ENCODE data around the gene SPRY4. TPM values are rescaled to one million over a fixed set of nuclear protein-coding genes. Genes with fewer than 3 reads are reported as not detected.

The SPRY4 gene
- total and polyA plus RNA-seq, 12 donors: 5.0 to 13.7 (median 9.5) TPM

GRCh38 chr5:142281008-142281367, 43.8 kb downstream of the SPRY4 start:
- peak; percentile 36 to 69 for DNase-seq
- Histone ChIP-seq H3K9me3 (no peaks in the 10 kb centered on the region), H3K4me1 (peaks cover 6 to 39% (median 27%) of the 10 kb centered on the region in 9 donors), H3K4me3 (no peak overlapping the region), H3K36me3 (no peaks in the 10 kb centered on the region), H3K27me3 (no peaks in the 10 kb centered on the region), H3K27ac (peak overlapping the region in 9 of 10 donors; percentile 62 to 89 (median 76))
- ATAC-seq: peak in 6 of 8 donors; percentile 16 to 51 (median 30)
- TF ChIP-seq, protein P1, sequence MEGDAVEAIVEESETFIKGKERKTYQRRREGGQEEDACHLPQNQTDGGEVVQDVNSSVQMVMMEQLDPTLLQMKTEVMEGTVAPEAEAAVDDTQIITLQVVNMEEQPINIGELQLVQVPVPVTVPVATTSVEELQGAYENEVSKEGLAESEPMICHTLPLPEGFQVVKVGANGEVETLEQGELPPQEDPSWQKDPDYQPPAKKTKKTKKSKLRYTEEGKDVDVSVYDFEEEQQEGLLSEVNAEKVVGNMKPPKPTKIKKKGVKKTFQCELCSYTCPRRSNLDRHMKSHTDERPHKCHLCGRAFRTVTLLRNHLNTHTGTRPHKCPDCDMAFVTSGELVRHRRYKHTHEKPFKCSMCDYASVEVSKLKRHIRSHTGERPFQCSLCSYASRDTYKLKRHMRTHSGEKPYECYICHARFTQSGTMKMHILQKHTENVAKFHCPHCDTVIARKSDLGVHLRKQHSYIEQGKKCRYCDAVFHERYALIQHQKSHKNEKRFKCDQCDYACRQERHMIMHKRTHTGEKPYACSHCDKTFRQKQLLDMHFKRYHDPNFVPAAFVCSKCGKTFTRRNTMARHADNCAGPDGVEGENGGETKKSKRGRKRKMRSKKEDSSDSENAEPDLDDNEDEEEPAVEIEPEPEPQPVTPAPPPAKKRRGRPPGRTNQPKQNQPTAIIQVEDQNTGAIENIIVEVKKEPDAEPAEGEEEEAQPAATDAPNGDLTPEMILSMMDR (IDR thresholded peaks at IDR 0.05): no peak
- intact Hi-C loops (cut with DNase I): loop anchor here in 1 of 10 donors (2.0 to 5.0 kb wide), 3 partner anchors 36 to 262 kb away; no protein-coding TSS in a partner anchor
- 45 to 59% methylated on average over 6 of the region's 6 CpGs for WGBS, 2 donors

- ATAC-seq: peak; percentile 88 to 93 (median 92)
- H3K4me3 ChIP-seq: no peak overlapping the region
- 38 to 48% methylated on average over 17 of the region's 17 CpGs for WGBS, 2 donors
Observed at GRCh38 chr5:142280066-142281007, 44.5 kb downstream of the SPRY4 start.

DNA sequence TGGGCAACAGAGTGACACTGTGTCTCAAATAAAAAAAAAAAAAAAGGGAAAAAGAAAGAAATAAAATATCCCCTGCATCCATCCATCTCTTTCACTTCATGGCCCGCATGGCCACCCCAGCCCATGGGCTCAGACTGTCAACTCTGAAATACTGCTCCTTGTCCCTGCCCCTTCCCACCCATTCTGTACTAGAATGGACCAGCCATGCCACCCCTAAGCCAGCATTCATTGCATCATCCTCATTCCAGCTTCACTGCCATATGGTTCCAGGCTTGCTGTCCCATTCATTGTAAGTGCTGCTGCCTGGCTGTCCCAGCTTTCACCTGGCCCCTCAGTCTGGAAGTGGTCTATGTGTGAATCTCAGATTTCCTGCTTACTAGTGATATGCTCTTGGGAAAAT, 46.2 kb downstream of the SPRY4 start:
- Histone ChIP-seq H3K4me1 (peaks cover 6 to 39% (median 27%) of the 10 kb centered on the region in 9 donors), H3K27ac (peak overlapping the region in 2 of 10 donors; percentile 79 to 89), H3K27me3 (no peaks in the 10 kb centered on the region), H3K4me3 (no peak overlapping the region), H3K9me3 (no peaks in the 10 kb centered on the region), H3K36me3 (no peaks in the 10 kb centered on the region)
- 96 to 100% methylated on average over 1 of the region's 1 CpG for WGBS, 2 donors
- DNase-seq: no peak
- TF ChIP-seq, protein P1 (IDR thresholded peaks at IDR 0.05): no peak
- no peak for ATAC-seq
- intact Hi-C loops (cut with DNase I): no loop called here

More at GRCh38 chr5:142280066-142281007, 44.5 kb downstream of the SPRY4 start:
- Histone ChIP-seq H3K9me3 (no peaks in the 10 kb centered on the region), H3K4me1 (peaks cover 6 to 39% (median 27%) of the 10 kb centered on the region in 9 donors), H3K27ac (peak overlapping the region; percentile 62 to 89 (median 76)), H3K36me3 (no peaks in the 10 kb centered on the region), H3K27me3 (no peaks in the 10 kb centered on the region)
- intact Hi-C loops (cut with DNase I): loop anchor here in 1 of 10 donors (2.0 to 5.0 kb wide), 3 partner anchors 37 to 262 kb away; no protein-coding TSS in a partner anchor
- peak; percentile 79 to 88 for DNase-seq
- TF ChIP-seq, protein P1 (IDR thresholded peaks at IDR 0.05): no peak

- H3K4me3 ChIP-seq: no peak overlapping the region
- DNase-seq (no peak), ATAC-seq (no peak)
- no peaks in the 10 kb centered on the region for H3K36me3 ChIP-seq
- WGBS, 2 donors: 93% methylated on average over 3 of the region's 3 CpGs
- peak overlapping the region in 1 of 10 donors; percentile 13 for H3K27ac ChIP-seq
- intact Hi-C loops (cut with DNase I): no loop called here
- H3K27me3 ChIP-seq: no peaks in the 10 kb centered on the region
- peaks cover 6 to 39% (median 27%) of the 10 kb centered on the region in 9 donors for H3K4me1 ChIP-seq
- TF ChIP-seq, protein P1 (IDR thresholded peaks at IDR 0.05): no peak
- no peaks in the 10 kb centered on the region for H3K9me3 ChIP-seq
Observed at GRCh38 chr5:142277796-142278195, 47.0 kb downstream of the SPRY4 start.

Data from heart right ventricle (tissue), 16 donors.